Activated CD8-positive, alpha-beta memory T cell treated with anti-CD3 and anti-CD28 coated beads, Interleukin-2, amount 50 U/mL, for 4 hours (primary cell): Measurements from ENCODE around the gene TUBGCP6.
A peak's percentile ranks its signal among the peaks of the same experiment; 100 is the strongest.

Experiments used
- DNase-seq: peaks from one replicate; pipeline ENCODE4 v3.0.0-alpha.2; 2020

The TUBGCP6 gene

GRCh38 chr22:50190941-50191741 lies 53.7 kb downstream of the TUBGCP6 start:
- DNase-seq, result peak; percentile 70

DNA sequence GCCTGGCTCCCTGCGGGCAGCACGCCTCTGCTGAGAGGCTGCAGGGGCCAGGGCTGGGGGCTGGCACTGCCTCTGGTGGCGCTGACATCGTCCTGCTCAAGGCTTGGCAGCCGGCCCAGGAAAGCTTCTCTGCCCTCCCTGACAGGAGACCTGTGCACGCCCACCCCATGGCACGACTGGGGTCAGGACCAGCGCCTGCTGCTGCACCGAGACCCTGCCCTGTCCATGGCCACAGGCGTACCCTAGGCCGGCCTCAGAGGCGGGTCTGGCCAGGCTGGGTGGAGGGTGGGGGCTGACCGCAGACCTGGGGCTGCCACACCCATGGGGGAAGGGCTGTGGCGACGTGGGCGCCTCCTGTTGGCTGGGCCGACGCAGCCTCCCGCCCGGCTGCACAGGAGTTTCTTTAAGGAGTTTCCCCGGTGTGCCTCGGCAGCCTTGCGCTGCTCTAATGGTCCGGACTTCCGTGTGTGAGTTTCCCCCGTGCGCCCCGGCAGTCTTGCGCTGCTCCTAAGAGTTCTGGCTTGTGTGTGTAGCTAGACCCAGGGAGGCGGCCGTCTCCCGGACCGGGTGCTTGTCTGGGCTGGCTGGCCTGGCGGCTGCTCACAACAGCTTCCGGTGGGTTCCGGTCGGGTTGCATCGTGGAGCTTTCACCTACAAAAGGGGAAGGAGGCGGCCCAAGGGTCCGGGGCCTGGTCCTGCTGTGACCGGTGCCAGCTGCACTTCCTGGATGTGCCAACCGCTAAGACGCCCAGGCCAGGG lies 54.5 kb downstream of the TUBGCP6 start:
- DNase-seq, result peak; percentile 75

- DNase-seq, result no peak
Observed at GRCh38 chr22:50189849-50190181, 55.0 kb downstream of the TUBGCP6 start.

DNA sequence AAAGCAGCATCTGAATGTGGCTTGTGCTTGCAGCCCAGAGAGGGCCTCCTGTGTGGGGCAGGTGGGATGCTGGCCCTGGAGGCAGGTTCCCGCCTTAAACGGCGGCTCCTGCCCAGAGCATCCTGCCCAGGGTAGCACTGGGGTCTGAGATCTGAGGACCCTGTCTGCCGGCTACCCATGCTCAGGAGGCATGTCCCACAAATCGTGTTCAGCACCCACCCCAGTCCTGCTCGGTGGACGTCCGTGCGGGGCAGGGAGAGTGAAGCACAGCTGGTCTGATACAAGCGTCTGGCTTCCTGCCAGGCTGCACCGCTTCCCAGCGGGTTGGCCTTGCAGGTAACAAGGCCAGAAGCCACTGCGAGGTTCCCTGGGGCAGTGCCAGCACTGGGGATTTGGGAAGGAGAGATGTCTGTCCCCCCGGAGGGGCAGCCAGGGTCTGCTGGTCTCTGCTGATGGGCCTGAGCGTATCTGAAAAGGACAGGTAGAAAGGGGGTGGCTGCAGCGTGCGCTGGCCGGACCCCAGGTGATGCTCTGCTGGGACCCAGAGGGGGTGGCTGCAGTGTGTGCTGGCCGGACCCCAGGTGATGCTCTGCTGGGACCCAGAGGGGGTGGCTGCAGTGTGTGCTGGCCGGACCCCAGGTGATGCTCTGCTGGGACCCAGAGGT lies 55.5 kb downstream of the TUBGCP6 start:
- no peak for DNase-seq

DNA sequence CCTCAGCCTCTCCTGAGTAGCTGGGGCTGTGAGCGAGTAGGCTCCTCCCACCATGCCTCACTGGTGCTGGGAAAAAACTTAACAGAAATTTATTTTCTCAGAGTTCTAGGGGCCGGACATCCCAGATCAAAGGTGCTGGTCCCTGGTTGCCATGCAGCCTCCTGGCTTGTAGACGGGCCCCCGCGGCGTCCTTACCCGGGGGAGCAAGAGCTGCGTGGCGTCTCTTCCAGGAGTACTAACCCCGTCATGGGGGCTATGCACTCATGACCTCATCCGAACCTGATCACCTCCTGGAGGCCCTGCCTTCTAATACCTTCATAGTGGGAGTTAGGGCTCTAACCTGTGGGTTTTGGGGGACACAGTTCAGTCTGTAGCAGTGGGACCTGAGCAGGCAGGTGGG lies 56.5 kb downstream of the TUBGCP6 start:
- no peak for DNase-seq

DNA sequence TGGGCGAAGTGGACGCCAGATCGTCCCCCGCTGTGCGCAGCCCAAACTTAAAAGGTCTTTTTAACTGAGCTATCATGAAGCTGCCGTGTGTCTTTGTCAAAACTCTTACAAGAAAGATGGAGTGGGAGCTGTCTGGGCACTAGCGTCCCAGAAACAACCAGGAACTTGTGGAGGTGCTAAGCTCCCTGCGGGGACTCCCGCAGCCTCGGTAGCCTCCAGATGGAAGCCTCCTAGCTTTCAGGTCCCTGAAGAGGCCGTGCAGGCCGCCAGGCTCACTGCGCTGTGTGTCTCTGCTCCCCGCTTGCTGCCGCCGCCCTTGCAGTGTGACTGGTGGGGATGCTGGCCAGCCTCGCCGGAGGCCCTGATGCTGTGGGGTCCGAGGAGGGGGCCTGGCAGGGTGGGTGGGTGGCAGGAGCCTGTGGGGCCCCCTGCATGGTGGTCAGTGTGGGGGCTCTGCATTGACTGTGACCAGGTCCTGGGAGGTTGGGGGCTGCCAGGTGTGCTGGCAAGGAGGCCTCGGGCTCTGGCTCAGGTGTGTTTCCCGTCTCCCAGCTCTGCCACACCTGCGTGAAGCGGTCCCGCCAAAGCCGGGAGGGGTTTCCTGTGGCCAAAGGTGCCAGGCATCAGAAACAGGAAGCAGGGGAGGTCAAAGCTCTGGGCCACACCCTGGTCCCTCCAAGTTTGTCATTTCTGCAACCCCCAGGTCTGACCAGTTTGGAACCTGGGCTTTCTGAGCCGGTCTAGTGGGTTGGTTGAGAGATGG lies 57.9 kb downstream of the TUBGCP6 start:
- DNase-seq, result no peak

- DNase-seq, result no peak
Observed at GRCh38 chr22:50186181-50186714, 58.6 kb downstream of the TUBGCP6 start.

GRCh38 chr22:50185375-50186087 lies 59.3 kb downstream of the TUBGCP6 start, which contains the start of gene TRABD:
TSS of gene TRABD (plus strand) at chr22:50185913. CDS start at chr22:50193061, 7,148 bp downstream.
- peak; percentile 89 for DNase-seq

DNA sequence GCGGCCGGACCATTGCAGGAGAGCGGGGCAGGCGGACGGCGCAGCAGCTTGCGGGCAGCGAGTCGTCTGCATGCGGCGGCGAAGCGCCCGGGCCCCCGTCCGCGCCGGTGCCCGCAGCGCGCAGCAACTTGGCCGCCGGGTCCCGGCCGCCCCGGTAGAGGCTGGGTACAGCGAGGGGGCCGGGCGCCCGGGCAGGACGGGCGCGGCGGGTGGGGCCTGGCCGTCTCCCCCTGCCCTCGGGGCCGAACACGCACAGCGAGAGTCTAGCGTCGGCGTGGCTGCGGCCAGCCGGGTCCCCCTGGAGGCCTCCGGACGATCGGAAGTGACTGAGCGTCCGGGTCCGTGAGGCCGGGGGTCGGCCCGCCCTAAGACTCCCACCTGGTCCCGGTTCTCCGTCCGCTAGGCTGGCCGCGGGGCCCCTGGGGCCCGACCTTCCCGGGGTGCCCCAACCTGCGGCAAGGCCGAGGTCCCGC lies 59.9 kb downstream of the TUBGCP6 start:
- DNase-seq, result no peak

DNA sequence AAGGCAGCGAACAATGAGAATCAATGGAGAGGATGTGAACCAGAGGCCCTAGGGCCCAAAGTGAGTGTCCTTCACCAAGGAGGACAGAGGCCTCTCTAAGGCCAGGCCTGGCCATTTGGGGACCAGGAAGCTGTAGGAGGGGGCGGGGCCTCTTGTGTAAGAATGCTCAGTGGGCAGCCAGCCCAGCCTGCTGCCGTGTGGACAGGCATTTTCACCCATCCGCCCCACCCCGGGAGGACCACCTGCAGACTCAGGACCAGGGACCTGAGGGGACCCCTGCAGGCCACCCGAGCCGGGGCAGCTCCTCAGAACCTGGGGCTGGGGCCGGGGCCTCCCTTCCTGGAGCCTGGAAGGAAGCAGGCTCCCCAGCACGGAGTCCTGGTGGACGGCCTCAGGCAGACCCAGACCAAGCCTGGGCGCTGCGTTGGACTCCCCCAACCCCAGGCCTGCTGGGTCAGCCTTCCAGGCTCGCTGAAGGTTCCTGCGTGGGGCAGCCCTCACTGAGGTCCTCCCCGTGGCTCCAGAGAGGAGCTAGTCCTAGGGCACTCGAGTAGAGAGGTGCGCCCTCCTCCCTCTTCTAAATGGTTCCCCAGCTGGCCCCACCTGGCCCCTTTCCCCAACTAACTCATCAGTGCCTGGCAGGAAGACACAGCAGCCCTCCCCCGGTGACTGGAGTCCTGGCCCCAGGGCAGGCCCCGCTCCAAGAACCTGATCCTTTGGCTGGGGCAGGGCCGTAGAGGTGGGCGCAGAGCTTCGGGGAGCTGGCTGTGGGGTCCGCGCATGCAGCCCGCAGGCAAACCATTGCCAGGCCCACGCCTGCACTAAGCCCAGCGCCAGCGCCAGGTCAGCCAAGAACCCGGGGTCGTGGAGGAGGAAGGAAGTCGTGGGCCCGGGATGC lies 60.6 kb downstream of the TUBGCP6 start:
- no peak for DNase-seq

DNA sequence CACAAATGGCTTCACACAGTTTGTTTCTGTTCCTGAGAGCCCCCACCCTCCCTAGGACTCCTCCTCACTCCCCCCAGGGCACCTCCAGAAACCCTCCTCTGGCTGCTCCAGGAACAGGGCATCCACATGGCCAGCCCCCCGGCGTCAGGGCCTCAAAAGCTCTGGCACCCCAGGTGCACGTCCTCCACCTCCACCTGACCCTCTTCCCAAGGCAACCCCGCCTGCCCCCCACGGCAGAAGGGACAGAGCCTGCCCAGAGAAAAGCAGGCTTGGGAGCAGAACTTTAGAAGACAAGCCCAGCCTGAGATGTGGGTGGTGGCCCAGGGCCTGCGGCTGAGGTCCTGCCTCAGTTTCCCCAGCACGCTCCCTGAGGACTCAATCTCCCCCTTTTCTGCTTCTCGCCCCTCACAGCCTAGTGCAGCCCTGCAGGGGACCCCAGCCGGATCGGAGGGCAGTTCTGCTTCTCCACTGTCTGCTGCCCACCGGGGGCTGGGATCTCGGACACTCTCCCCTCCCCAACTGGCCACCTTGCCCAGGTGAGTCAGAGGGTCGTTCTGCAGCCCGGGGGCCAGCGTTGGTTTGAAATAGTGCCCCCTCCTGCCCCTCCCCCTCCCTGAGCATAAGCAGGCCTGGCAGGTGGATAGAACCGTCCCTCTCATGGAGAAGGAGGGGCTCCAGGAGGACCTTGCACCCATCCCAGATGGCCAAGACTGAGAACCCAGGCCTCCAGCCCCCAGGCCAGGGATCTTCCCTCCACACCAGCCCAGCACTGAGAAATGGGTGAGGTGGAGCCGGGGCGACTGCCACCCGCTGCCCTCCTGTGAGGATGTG lies 61.5 kb downstream of the TUBGCP6 start:
- peak; percentile 14 for DNase-seq

- no peak for DNase-seq
Observed at GRCh38 chr22:50182176-50183081, 62.4 kb downstream of the TUBGCP6 start.

- DNase-seq, result no peak
Observed at GRCh38 chr22:50180727-50181521, 63.9 kb downstream of the TUBGCP6 start.

GRCh38 chr22:50179937-50180726 lies 64.7 kb downstream of the TUBGCP6 start:
- no peak for DNase-seq

DNA sequence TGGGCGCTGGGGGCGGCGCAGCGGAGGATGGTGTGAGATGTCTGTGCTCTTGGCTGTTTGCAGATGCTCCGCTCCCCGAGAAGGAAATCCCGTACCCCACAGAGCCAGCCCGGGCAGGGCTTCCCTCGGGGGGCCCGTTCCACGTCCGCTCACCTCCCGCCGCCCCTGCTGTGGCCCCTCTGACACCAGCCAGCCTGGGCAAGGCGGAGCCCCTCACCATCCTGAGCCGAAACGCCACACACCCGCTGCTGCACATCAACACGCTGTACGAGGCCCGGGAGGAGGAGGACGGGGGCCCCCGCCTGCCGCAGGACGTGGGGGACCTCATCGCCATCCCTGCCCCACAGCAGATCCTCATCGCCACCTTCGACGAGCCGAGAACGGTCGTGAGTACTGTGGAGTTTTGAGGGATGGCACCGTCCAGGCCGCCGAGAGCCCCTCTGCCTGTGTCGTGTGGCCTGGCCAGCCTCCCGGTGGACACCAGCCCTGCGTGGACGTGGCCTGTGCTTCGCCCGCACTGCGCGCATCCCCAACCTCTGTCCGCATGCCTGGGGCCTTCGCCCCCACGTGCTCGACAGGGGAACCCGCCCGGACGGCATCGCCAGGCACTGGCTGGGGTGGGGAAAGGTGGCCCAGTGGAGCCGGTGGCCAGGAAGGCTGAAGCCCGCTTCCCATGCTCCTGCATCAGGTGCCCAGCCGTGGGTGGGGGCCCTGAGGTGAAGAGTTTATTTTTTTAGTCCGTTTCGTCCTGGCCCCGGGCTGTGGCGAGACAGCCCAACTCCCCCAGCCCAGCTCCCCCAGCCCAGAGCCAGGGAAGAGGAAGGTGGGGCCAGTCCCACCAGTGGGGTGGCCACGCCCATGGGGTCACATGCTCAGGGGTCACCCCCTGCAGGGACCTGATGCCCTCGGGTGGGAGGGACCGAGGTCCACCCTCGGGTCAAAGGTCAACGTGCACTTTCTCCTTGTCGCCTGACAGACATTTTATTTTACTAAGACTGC lies 65.7 kb downstream of the TUBGCP6 start:
- no peak for DNase-seq

DNA sequence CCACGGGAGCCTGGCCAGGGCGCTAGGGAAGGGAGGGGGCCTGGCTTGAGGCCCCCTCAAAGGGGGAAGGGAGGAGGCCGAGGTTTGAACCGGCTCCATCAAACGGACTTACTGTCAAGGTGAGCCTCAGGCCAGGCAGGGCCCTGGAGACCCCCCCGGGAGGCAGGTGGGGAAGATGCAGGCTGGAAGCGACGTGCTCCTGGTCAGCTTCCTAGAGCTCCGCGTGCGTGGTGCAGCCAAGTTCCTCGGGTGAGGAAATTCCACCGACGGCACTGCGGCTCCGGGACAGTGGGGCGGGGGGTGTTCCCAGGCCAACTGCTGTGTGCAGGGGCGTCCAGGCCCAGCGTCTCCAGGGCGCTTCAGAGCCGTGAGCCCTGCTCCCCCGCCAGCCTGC lies 66.4 kb downstream of the TUBGCP6 start:
- no peak for DNase-seq
